GM19324 (cell line): ENCODE data around the gene RABGAP1L.
"Not testable (repeated sequence)": the region's sequence is repeated elsewhere in the genome, so short reads cannot be mapped to it uniquely, and the experiment has no call there.

Experiments used
- ATAC-seq: cut with Tn5 transposase; IDR thresholded peaks from one replicate; pipeline ENCODE4 v1.9.1; 2021; ENCODE audit warnings: mild to moderate bottlenecking, moderate library complexity; ENCODE audit not compliant: unreplicated experiment, low FRiP score

Gene RABGAP1L

GRCh38 chr1:174415506-174415905 is 256.2 kb downstream of the RABGAP1L start:
- ATAC-seq, result no peak

DNA sequence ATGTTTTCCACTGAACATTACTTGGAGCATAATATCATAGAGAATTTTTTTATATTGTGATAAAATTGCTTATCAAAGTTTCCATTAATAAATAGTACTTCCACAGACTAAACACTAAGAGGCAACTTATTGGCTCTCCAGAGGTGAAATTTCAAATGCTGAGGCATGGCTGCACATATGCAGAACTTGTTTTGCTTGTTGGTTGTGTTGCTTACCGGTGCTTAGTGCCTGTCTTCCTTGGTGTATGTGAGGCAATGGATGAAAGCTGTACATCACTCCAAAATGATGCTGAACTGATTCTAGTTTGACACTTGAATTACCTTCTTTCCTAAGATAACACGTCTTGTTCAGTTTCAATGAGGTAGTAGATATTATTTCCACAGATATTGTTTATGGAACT is 258.6 kb downstream of the RABGAP1L start:
- ATAC-seq, result no peak

DNA sequence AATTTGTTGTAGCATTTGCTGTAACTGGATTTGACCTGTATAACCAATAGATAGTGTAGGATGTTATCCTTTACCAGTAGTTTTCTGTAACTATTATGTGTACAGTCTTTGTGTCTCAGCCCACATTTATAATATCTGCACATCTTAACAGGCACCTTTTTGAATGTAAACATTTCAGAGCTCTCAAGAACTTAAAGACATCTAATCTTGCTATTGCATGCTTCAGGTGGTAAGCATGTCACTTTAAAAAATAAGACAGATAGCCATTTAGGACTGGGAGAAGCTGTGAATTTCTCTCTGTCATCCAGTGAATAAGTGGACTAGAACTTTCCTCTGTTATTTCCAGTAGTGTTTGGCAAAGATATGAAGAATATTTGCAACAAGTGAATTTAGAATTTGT is 265.8 kb downstream of the RABGAP1L start:
- ATAC-seq, result no peak

DNA sequence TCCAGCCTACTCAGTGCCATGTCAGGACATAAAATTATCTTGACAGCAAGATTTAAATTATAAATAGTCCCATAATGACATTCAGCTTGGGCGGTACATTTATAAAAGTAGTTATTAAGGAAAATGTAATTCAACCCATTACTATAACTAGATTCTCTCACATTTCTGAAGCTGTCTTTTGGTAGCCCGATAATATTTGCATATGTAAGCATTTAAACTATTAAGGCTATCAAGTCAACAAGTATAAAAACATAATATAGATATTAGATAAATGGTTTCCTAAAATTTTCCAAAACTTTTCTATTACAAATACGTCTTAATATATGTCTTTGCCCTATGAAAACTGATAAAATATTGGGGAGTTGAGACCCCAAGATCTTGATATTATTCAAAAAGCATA is 266.8 kb downstream of the RABGAP1L start:
- no peak for ATAC-seq

DNA sequence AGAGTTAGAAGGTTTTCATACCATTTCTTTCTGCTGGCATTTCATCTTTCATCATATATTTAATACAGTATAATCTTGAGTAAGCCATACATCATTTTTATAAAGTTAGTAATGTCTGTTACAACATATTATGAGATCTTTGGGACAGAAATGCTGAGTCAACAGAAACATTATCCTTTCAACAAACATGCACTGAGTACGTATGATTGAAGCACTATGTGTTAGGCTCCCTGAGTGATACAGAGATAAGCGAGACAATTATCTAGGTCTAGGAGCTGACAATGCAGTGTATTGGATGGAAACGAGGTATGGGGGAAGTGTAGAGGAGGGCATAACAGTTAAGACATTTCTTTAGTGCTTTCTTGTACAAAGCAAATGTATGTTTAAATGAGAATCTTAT is 268.7 kb downstream of the RABGAP1L start:
- ATAC-seq, result no peak

- no peak for ATAC-seq
Measured at GRCh38 chr1:174428739-174429138, 269.4 kb downstream of the RABGAP1L start.

DNA sequence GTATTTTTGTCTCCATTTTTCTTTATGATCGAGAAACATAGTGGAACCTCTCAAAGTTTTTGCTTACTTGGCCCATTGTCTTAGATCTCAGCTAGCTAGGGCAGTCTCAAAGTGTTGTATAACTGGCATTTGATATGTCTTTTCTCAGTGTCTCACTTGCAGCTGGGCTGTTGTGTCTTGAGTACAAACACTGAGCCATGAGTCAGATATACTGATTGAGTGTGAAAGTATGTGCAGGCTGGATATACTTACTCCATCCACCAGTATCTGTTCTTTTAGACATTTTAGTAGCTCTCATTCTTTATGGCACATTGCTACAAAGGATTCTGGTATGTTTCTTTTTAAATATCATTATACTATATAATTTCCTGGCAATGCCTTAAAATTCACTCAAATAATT is 274.1 kb downstream of the RABGAP1L start:
- no peak for ATAC-seq

GRCh38 chr1:174445351-174445750 is 286.0 kb downstream of the RABGAP1L start:
- no peak for ATAC-seq

- ATAC-seq, result no peak
Measured at GRCh38 chr1:174445817-174446216, 286.5 kb downstream of the RABGAP1L start.

- ATAC-seq, result no peak
Measured at GRCh38 chr1:174447866-174448530, 288.7 kb downstream of the RABGAP1L start, which contains the start of gene GPR52. TSS of gene GPR52 (plus strand) at chr1:174447964. CDS start at chr1:174448112, 148 bp downstream.

DNA sequence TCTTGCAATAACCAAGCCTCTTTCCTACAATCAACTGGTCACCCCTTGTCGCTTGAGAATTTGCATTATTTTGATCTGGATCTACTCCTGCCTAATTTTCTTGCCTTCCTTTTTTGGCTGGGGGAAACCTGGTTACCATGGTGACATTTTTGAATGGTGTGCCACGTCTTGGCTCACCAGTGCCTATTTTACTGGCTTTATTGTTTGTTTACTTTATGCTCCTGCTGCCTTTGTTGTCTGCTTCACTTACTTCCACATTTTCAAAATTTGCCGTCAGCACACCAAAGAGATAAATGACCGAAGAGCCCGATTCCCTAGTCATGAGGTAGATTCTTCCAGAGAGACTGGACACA is 289.2 kb downstream of the RABGAP1L start:
- ATAC-seq, result no peak

- no peak for ATAC-seq
Measured at GRCh38 chr1:174448974-174449373, 289.7 kb downstream of the RABGAP1L start.

DNA sequence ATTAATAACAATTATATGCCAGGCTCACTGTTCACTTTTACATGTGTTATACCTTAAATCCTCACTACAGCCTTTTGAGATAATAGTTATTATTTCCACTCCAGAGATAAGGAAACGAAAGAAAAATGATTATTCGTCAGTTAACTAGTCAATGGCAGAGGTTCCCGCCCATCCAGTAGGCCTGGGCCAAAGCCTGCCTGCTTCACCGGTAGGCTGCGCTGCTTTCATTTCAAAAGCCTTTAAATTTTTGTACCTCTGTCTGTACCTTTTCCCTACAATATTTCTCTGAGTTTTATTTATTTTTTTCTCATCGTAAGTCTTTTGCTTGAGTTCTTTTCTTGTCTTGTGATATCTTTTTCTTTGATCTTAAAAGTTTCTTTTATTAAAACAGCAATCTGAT is 292.1 kb downstream of the RABGAP1L start:
- no peak for ATAC-seq

DNA sequence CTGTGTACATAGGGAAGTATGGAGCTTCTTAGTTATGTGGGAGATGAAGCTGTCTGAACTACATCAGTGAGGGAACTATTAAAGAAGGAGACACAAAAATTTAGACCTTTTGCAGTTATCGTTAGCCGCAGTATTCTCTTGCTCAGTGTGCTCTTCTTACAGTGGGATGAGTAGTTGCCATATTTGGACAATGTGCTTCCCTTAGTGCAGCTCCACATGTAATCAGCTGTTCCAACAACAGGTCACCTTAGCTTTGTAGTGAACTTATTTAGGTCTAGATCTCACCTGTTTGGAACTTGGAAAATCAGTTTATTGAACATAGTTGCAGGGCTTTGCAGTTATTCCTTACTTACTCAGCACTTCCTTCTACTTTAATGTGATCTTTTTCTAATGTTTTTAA is 306.5 kb downstream of the RABGAP1L start:
- no peak for ATAC-seq

- no peak for ATAC-seq
Measured at GRCh38 chr1:174466607-174467006, 307.3 kb downstream of the RABGAP1L start.

- ATAC-seq, result no peak
Measured at GRCh38 chr1:174469052-174469451, 309.7 kb downstream of the RABGAP1L start.

- ATAC-seq, result no peak
Measured at GRCh38 chr1:174469687-174470086, 310.4 kb downstream of the RABGAP1L start.

- ATAC-seq, result no peak
Measured at GRCh38 chr1:174479281-174479680, 320.0 kb downstream of the RABGAP1L start.

DNA sequence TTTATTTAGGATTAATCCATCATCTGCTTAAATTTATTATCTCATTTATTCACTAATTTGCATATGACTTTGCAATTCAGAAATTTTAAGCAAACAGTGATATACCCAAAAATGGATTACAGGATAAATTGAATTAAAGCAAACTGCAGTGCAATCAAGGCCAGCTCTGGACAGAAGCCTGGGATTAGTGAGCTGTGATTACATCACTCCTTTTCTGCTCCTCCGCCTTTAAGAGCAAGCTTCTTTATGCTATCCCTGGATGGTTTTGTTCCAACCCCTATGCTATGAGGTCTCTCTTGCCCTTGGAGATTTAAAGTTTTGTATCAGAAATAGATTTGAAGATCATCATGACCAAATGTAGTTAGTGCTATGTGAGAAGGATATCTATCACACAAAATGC is 321.0 kb downstream of the RABGAP1L start:
- ATAC-seq, result no peak

DNA sequence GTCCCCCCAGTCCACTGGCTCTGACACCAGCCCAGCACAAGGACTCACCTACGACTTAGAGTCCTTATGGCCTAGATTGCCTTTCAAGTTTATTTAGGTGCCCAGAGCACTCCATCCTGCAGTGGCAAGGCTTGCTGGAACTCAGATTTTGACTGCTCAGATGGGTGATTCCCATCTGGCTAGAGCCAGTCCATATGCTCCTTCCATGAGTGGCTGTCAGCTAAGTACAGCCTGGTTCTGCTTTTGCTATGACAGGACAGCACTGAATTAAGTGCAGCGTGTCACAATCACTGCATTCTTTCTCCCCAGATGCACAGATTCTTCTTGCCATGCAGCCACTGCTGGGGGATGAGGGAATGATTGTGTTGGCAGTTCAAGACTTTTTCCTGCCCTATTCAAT is 332.3 kb downstream of the RABGAP1L start:
- no peak for ATAC-seq

- ATAC-seq, result no peak
Measured at GRCh38 chr1:174497478-174497877, 338.2 kb downstream of the RABGAP1L start.

GRCh38 chr1:174516755-174517154 is 357.4 kb downstream of the RABGAP1L start:
- ATAC-seq, result not testable (repeated sequence)

- ATAC-seq, result no peak
Measured at GRCh38 chr1:174519844-174520243, 360.5 kb downstream of the RABGAP1L start.
